ENCODE results near the gene HORMAD2.

DNA sequence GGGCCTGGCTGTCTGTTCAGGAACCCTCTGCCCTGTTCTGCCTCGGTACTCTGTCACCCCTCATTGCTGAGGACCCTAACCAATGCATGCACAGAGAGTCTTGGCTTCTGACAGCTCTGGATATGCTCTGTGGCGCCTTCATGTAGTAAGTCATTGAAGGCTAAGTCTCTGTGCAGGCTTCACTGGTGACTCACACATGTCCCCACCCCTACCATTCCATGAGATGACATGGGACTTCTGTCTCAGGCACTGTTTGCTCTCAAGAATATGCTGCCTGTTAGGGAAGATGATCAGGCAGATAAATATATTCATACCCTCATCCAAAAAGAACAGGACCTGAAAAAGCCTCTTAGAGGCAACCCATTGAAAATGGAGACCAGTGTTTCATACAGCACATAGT lies 43.6 kb upstream of the HORMAD2 start:
- TF ChIP-seq EZH2 (IDR thresholded peaks at IDR 0.05; ENCODE audit: low read length, unreplicated experiment) (no peak), EZH2phosphoT487 (IDR thresholded peaks at IDR 0.05; ENCODE audit: borderline replicate concordance, low read length) (no peak)
- TF ChIP-seq, protein P1, sequence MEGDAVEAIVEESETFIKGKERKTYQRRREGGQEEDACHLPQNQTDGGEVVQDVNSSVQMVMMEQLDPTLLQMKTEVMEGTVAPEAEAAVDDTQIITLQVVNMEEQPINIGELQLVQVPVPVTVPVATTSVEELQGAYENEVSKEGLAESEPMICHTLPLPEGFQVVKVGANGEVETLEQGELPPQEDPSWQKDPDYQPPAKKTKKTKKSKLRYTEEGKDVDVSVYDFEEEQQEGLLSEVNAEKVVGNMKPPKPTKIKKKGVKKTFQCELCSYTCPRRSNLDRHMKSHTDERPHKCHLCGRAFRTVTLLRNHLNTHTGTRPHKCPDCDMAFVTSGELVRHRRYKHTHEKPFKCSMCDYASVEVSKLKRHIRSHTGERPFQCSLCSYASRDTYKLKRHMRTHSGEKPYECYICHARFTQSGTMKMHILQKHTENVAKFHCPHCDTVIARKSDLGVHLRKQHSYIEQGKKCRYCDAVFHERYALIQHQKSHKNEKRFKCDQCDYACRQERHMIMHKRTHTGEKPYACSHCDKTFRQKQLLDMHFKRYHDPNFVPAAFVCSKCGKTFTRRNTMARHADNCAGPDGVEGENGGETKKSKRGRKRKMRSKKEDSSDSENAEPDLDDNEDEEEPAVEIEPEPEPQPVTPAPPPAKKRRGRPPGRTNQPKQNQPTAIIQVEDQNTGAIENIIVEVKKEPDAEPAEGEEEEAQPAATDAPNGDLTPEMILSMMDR (conservative IDR thresholded peaks at IDR 0.05; ENCODE audit: low read depth, low read length) = no peak

All from PC-3 (cell line).